Lung (tissue), 12 donors: ENCODE data around the gene SLC6A7. TPM values are rescaled to one million over a fixed set of nuclear protein-coding genes. Genes with fewer than 3 reads are reported as not detected.

ENCODE experiments used
- ATAC-seq: fragments of 200-7000 bp; cut with Tn5 transposase; one replicate; pipeline ENCODE4 v1.9.1; 2020; ENCODE audit warnings: moderate number of reproducible peaks; ENCODE audit not compliant: insufficient read depth, low FRiP score
- DNase-seq, 3 donors: peaks; one replicate each; pipeline ENCODE4 v3.0.0-alpha.2; 2013 to 2017
- H3K27ac ChIP-seq, 2 donors: one replicate each; pipeline ENCODE4 v1.5.1; 2013; ENCODE audit warnings: mild to moderate bottlenecking in 2 of 2, moderate library complexity in 2 of 2, control low read depth in 1 of 2, inconsistent platforms in 1 of 2, low read depth in 1 of 2, low read length in 1 of 2
- H3K27me3 ChIP-seq, 3 donors: one replicate each; pipeline ENCODE4 v1.5.1; 2013; ENCODE audit warnings: low read length in 2 of 3; ENCODE audit not compliant: control insufficient read depth in 3 of 3, insufficient read depth in 3 of 3
- H3K36me3 ChIP-seq, 4 donors: one replicate each; pipeline ENCODE4 v1.5.1; 2013; ENCODE audit warnings: low read length in 4 of 4, mild to moderate bottlenecking in 1 of 4, moderate library complexity in 1 of 4; ENCODE audit not compliant: control insufficient read depth in 4 of 4, insufficient read depth in 4 of 4
- H3K4me1 ChIP-seq, 5 donors: one replicate each; pipeline ENCODE4 v1.5.1; 2013; ENCODE audit warnings: low read length in 5 of 5, mild to moderate bottlenecking in 2 of 5, moderate library complexity in 1 of 5; ENCODE audit not compliant: control insufficient read depth in 5 of 5, insufficient read depth in 5 of 5
- H3K4me3 ChIP-seq: one replicate; pipeline ENCODE4 v1.5.1; 2013; ENCODE audit warnings: mild to moderate bottlenecking, control low read depth, moderate library complexity
- H3K9ac ChIP-seq, 2 donors: one replicate each; pipeline ENCODE4 v1.5.1; 2013; ENCODE audit warnings: low read length in 2 of 2, control low read depth in 1 of 2; ENCODE audit not compliant: insufficient read depth in 1 of 2
- H3K9me3 ChIP-seq, 4 donors: one replicate each; pipeline ENCODE4 v1.5.1; 2013; ENCODE audit warnings: low read length in 3 of 4, mild to moderate bottlenecking in 1 of 4, moderate library complexity in 1 of 4; ENCODE audit not compliant: control insufficient read depth in 4 of 4, insufficient read depth in 3 of 4
- CTCF ChIP-seq: IDR thresholded peaks from 2 replicates; pipeline ENCODE4 v1.5.1; 2012; ENCODE audit warnings: mild to moderate bottlenecking; ENCODE audit errors: control extremely low read depth, extremely low read depth
- WGBS, 2 donors: extraction: QIAGEN DNeasy Blood & Tissue Kit; methylation state at CpG; one replicate each; pipeline ENCODE4 v1.1.7; 2013; 5-methylcytosine and 5-hydroxymethylcytosine counted together
- polyA plus RNA-seq, 2 donors: library from polyadenylated mRNA; stranded (reverse); fragments of 200-250 nt; gene quantifications; one replicate each; pipeline ENCODE4 v1.2.1, GENCODE V29; 2013
- total RNA-seq, 2 donors: library from RNA; depleted of rRNA in 1 of 2; stranded (reverse); fragments of >200 nt in 1 of 2; gene quantifications; one replicate each; pipeline ENCODE4 v1.2.1, GENCODE V29; 2014 to 2021
- donor health status: control.
- donor health status: control.
- donor health status: Bipolar disorder and iron deficiency.
- donor health status: healthy.
- donor health status: DM: yes; HTN: yes; CAD: no.

Gene SLC6A7
- total and polyA plus RNA-seq, 4 donors, result 0.02 to 0.06 (median 0.03) TPM; not detected in 1

GRCh38 chr5:150255659-150256409, 66.0 kb downstream of the SLC6A7 start:
- WGBS, 2 donors, result 67 to 80% methylated on average over 6 of the region's 6 CpGs

GRCh38 chr5:150256410-150257064, 66.7 kb downstream of the SLC6A7 start:
- Histone ChIP-seq H3K9me3 (no peaks in the 10 kb centered on the region), H3K9ac (no peak overlapping the region), H3K4me3 (no peak overlapping the region), H3K36me3 (peaks cover 0 to 1% (median 0%) of the 10 kb centered on the region in 4 donors), H3K4me1 (peaks cover 0 to 6% (median 0%) of the 10 kb centered on the region in 5 donors), H3K27me3 (no peaks in the 10 kb centered on the region), H3K27ac (no peak overlapping the region)
- DNase-seq, result no peak
- 84 to 87% methylated on average over 12 of the region's 12 CpGs for WGBS, 2 donors
- no peak for ATAC-seq
- no peak for TF ChIP-seq CTCF

More at GRCh38 chr5:150255659-150256409, 66.0 kb downstream of the SLC6A7 start:
- H3K27me3 ChIP-seq, result no peaks in the 10 kb centered on the region
- ATAC-seq (no peak), DNase-seq (peak in 2 of 3 donors; percentile 41)
- H3K4me1 ChIP-seq, result peaks cover 0 to 6% (median 0%) of the 10 kb centered on the region in 5 donors
- no peak for TF ChIP-seq CTCF
- H3K9me3 ChIP-seq, result no peaks in the 10 kb centered on the region
- no peak overlapping the region for H3K9ac ChIP-seq
- H3K27ac ChIP-seq, result no peak overlapping the region
- H3K36me3 ChIP-seq, result peaks cover 0 to 4% (median 0%) of the 10 kb centered on the region in 4 donors
- no peak overlapping the region for H3K4me3 ChIP-seq

GRCh38 chr5:150257424-150257823, 67.6 kb downstream of the SLC6A7 start:
- Histone ChIP-seq H3K4me1 (peaks cover 0 to 6% (median 0%) of the 10 kb centered on the region in 5 donors), H3K4me3 (no peak overlapping the region), H3K27me3 (no peaks in the 10 kb centered on the region), H3K27ac (no peak overlapping the region), H3K36me3 (no peaks in the 10 kb centered on the region), H3K9ac (no peak overlapping the region), H3K9me3 (no peaks in the 10 kb centered on the region)
- DNase-seq (no peak), ATAC-seq (no peak)
- WGBS, 2 donors, result 87 to 88% methylated on average over 11 of the region's 11 CpGs
- TF ChIP-seq CTCF, result no peak
